MV-4-11 (cell line): Measurements from ENCODE around the gene ADGRV1.

ENCODE experiments used
- DNase-seq: peaks from one replicate; lab custom pipeline; 2025; lab: John Stamatoyannopoulos, UW

The ADGRV1 gene

GRCh38 chr5:91139572-91140200 is 581.1 kb downstream of the ADGRV1 start:
- DNase-seq, result peak; percentile 15

GRCh38 chr5:91140657-91141056 is 582.1 kb downstream of the ADGRV1 start:
- peak; percentile 9 for DNase-seq

GRCh38 chr5:91141642-91142041 is 583.0 kb downstream of the ADGRV1 start:
- no peak for DNase-seq

GRCh38 chr5:91142386-91142785 is 583.8 kb downstream of the ADGRV1 start:
- peak; percentile 12 for DNase-seq

GRCh38 chr5:91142819-91143218 is 584.2 kb downstream of the ADGRV1 start:
- DNase-seq, result no peak

- DNase-seq, result no peak
Measured at GRCh38 chr5:91143840-91144239, 585.2 kb downstream of the ADGRV1 start.

GRCh38 chr5:91144491-91145332 is 586.1 kb downstream of the ADGRV1 start:
- DNase-seq, result no peak

- DNase-seq, result no peak
Measured at GRCh38 chr5:91145333-91145620, 586.7 kb downstream of the ADGRV1 start.

GRCh38 chr5:91146230-91146629 is 587.6 kb downstream of the ADGRV1 start:
- peak; percentile 53 for DNase-seq

GRCh38 chr5:91146905-91147600 is 588.5 kb downstream of the ADGRV1 start:
- peak; percentile 5 for DNase-seq

- no peak for DNase-seq
Measured at GRCh38 chr5:91150234-91150633, 591.6 kb downstream of the ADGRV1 start.

GRCh38 chr5:91150636-91151035 is 592.0 kb downstream of the ADGRV1 start:
- DNase-seq, result no peak

- no peak for DNase-seq
Measured at GRCh38 chr5:91151947-91152346, 593.4 kb downstream of the ADGRV1 start.

- DNase-seq, result no peak
Measured at GRCh38 chr5:91154338-91154737, 595.7 kb downstream of the ADGRV1 start.

- no peak for DNase-seq
Measured at GRCh38 chr5:91155274-91155673, 596.7 kb downstream of the ADGRV1 start.

GRCh38 chr5:91156242-91156641 is 597.6 kb downstream of the ADGRV1 start:
- DNase-seq, result peak; percentile 2

GRCh38 chr5:91158011-91158410 is 599.4 kb downstream of the ADGRV1 start:
- no peak for DNase-seq

GRCh38 chr5:91159647-91160046 is 601.0 kb downstream of the ADGRV1 start:
- DNase-seq, result no peak

- no peak for DNase-seq
Measured at GRCh38 chr5:91160714-91161285, 602.2 kb downstream of the ADGRV1 start.

GRCh38 chr5:91162534-91163381 is 604.2 kb downstream of the ADGRV1 start:
- DNase-seq, result peak; percentile 96

- DNase-seq, result no peak
Measured at GRCh38 chr5:91164424-91164823, 605.8 kb downstream of the ADGRV1 start.
